ENCODE data around the gene PLEKHJ1.

DNA sequence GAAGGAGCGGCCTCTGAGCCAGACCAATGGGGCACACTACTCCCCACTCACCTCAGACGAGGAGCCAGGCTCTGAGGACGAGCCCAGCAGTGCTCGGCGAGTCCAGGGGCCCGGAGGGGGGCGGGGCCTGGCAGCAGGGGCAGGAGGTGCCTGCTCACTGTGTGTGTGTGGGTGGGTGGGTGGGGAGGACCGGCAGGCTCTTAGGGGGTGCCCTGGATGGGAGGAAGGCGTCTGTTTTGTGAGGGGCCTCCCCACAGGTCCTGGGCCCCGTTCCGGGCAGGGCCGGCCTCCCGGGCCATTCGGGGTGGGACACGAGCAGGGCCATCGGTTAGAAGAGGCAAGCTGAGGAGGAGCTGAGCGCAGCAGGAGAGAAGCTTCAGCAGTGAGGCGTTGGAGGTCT lies 12.7 kb downstream of the PLEKHJ1 start:
- TF ChIP-seq CTCF (conservative IDR thresholded peaks at IDR 0.05; ENCODE audit: low read length), result no peak
- no peak for TF ChIP-seq EZH2phosphoT487 (IDR thresholded peaks at IDR 0.05; ENCODE audit: borderline replicate concordance)

Data from Loucy (cell line).